ENCODE results near the gene CPLX1. TPM values are rescaled to one million over a fixed set of nuclear protein-coding genes. Genes with fewer than 3 reads are reported as not detected.

The CPLX1 gene
- 1 to 10 TPM; 1.5 TPM for total RNA-seq
- polyA plus RNA-seq (2013, experiment 1 of 2): 0.59 TPM
- 1.4 TPM for polyA plus RNA-seq (2013, experiment 2 of 2)
- total RNA-seq: 0 to 2.2 (median 0.49) reads per million in 172 experiments

- ATAC-seq (ENCODE audit: poor library complexity): peak; percentile 23
- Histone ChIP-seq H3K36me3 (ENCODE audit: insufficient read depth, low read length) (no peaks in the 10 kb centered on the region), H3K4me3 (ENCODE audit: low read length) (no peak within 1 kb of the TSS), H3K27me3 (ENCODE audit: control insufficient read depth in 1 of 2, insufficient read depth in 2 of 2, low read length in 2 of 2) (peaks cover 49 to 67% of the 10 kb centered on the region in 2 experiments), H3K9me3 (ENCODE audit: control insufficient read depth in 1 of 2, insufficient read depth in 1 of 2, low read length in 2 of 2) (peaks cover 0 to 60% of the 10 kb centered on the region in 2 experiments), H3K27ac (ENCODE audit: low read depth in 1 of 2, low read length in 2 of 2) (no peak within 1 kb of the TSS), H3K4me1 (ENCODE audit: insufficient read depth, low read length) (peaks cover 19% of the 10 kb centered on the region)
- ChIA-PET POLR2A (no interaction called here), CTCF (no interaction called here)
- H3K27ac Mint-ChIP-seq: no peak within 1 kb of the TSS
- DNase-seq: peak in 4 of 14 experiments; percentile 11 to 64 (median 38)
- no peaks in the 10 kb centered on the region for H3K36me3 Mint-ChIP-seq (ENCODE audit: low read depth)
- H3K9me3 Mint-ChIP-seq: no peaks in the 10 kb centered on the region
- no peak for TF ChIP-seq CTCF (IDR thresholded peaks at IDR 0.05)
- peaks cover 64% of the 10 kb centered on the region for H3K27me3 Mint-ChIP-seq
- peaks cover 6% of the 10 kb centered on the region for H3K4me1 Mint-ChIP-seq (ENCODE audit: low read depth)
- intact Hi-C loops (cut with DNase I, micrococcal nuclease): loop anchor here in 1 of 2 experiments (5.0 kb wide), 1 partner anchor 106 kb away; the partner anchor contains the start of genes GAK and TMEM175
- peak within 1 kb of the TSS; percentile 20 for H3K4me3 Mint-ChIP-seq
These were observed at the start of gene CPLX1 for GRCh38 chr4:825971-826330. TSS of gene CPLX1 (minus strand) at chr4:826129. CDS start at chr4:824522, 1,607 bp downstream.

GRCh38 chr4:874971-875817 is 49.3 kb upstream of the CPLX1 start:
- no peak overlapping the region for H3K4me3 Mint-ChIP-seq
- Histone ChIP-seq H3K4me3 (ENCODE audit: low read length) (no peak overlapping the region), H3K36me3 (ENCODE audit: insufficient read depth, low read length) (peaks cover 66% of the 10 kb centered on the region), H3K4me1 (ENCODE audit: insufficient read depth, low read length) (peaks cover 23% of the 10 kb centered on the region), H3K9me3 (ENCODE audit: control insufficient read depth in 1 of 2, insufficient read depth in 1 of 2, low read length in 2 of 2) (no peaks in the 10 kb centered on the region), H3K27ac (ENCODE audit: low read depth in 1 of 2, low read length in 2 of 2) (no peak overlapping the region), H3K27me3 (ENCODE audit: control insufficient read depth in 1 of 2, insufficient read depth in 2 of 2, low read length in 2 of 2) (no peaks in the 10 kb centered on the region)
- no peak overlapping the region for H3K27ac Mint-ChIP-seq
- H3K27me3 Mint-ChIP-seq: no peaks in the 10 kb centered on the region
- CTCF ChIA-PET: no interaction called here
- DNase-seq: no peak
- peaks cover 24% of the 10 kb centered on the region for H3K4me1 Mint-ChIP-seq (ENCODE audit: low read depth)
- POLR2A ChIA-PET: interaction anchor here (0.6 kb wide), 1 partner anchor 14 kb away, joined by 4 read pairs; no protein-coding TSS in a partner anchor
- intact Hi-C loops (cut with DNase I, micrococcal nuclease): no loop called here
- no peak for ATAC-seq (ENCODE audit: poor library complexity)
- H3K9me3 Mint-ChIP-seq: no peaks in the 10 kb centered on the region
- no peak for TF ChIP-seq CTCF (IDR thresholded peaks at IDR 0.05)
- peaks cover 77% of the 10 kb centered on the region for H3K36me3 Mint-ChIP-seq (ENCODE audit: low read depth)

DNA sequence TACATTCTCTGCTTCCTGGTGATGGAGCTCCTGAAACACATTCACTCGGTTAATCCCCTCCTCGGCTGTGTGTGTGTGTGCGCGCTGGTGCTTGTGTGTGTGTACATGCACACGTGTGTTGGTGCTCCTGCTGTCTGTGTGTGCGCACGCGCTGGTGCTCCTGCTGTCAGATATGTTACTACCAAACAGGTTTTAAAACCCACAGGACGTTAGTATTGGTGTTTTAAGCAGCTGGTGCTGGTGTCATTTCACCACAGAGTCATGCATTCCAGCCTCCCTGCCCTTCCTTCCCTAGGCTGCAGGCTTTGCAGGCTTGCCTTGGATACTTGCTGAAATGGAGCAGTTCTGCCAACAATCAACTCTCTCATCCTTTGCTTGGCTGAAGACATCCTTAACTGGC is 48.1 kb upstream of the CPLX1 start:
- H3K36me3 Mint-ChIP-seq (ENCODE audit: low read depth): peaks cover 73% of the 10 kb centered on the region
- no peak overlapping the region for H3K27ac Mint-ChIP-seq
- ChIA-PET POLR2A (no interaction called here), CTCF (no interaction called here)
- no peaks in the 10 kb centered on the region for H3K9me3 Mint-ChIP-seq
- DNase-seq (no peak), ATAC-seq (ENCODE audit: poor library complexity) (no peak)
- H3K4me1 Mint-ChIP-seq (ENCODE audit: low read depth): peaks cover 12% of the 10 kb centered on the region
- Histone ChIP-seq H3K27ac (ENCODE audit: low read depth in 1 of 2, low read length in 2 of 2) (no peak overlapping the region), H3K4me3 (ENCODE audit: low read length) (no peak overlapping the region), H3K36me3 (ENCODE audit: insufficient read depth, low read length) (peaks cover 75% of the 10 kb centered on the region), H3K9me3 (ENCODE audit: control insufficient read depth in 1 of 2, insufficient read depth in 1 of 2, low read length in 2 of 2) (no peaks in the 10 kb centered on the region), H3K27me3 (ENCODE audit: control insufficient read depth in 1 of 2, insufficient read depth in 2 of 2, low read length in 2 of 2) (no peaks in the 10 kb centered on the region), H3K4me1 (ENCODE audit: insufficient read depth, low read length) (peaks cover 12% of the 10 kb centered on the region)
- H3K27me3 Mint-ChIP-seq: no peaks in the 10 kb centered on the region
- intact Hi-C loops (cut with DNase I, micrococcal nuclease): no loop called here
- no peak overlapping the region for H3K4me3 Mint-ChIP-seq
- no peak for TF ChIP-seq CTCF (IDR thresholded peaks at IDR 0.05)

Measured in CD4-positive, alpha-beta T cell (primary cell).